ENCODE measurements around the gene TRPM3.

Gene TRPM3

DNA sequence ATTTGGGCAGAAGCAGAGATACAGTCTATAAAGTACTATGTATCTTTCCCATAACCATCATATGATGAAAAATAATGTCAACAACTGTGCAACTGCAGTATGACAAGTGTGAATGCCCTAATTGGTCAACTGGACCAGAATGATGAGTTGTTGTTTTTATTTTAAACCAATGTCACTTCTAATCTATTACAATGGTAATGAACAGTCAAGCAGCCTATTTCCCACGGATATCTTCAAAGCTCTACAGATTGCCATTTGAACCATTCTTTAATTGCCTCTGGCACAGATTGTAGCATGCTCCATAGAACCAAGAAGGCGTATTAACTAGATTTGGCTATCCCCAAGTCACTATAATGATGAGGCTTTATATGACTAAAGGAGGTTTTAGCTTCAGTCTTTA, 233.6 kb downstream of the TRPM3 start:
- DNase-seq (ENCODE audit: low spot score), result no peak

DNA sequence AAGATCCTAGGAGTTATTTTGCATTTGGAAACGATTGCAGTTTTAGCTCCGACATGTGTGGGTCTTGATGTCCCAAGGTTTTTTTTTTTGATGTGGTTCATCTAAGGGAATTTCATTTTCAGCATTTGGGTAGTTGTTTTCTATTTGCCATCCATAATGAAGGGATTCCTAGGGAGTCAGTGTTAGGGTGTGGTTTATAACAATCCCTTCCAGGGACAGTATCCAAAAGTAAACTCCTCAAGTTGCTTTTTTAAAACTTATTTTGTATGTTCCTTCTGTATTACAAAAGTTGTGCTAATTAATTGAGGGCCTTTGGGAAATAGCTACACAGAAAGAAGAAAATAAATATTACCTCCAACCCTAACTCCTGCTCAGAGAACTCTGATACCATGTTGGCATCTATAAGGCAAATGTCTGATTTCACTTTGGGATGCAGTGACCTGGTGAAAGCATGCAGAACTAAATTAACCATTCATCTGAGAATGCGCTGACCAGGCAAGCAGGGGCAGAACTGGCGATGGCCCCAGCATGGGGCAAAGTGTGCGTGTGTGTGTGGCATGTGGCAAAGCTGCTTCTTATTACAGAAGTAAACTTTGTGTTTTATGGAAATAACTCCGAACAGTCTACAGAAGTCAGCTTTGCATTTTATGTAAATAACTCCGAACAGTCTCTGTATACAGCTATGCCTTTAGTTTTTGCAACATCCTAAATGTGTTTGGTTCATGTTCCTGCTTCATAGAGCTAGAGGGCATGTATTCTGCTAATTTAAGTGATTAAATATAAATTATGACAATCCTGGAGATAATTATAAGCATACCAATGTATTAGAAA, 237.2 kb downstream of the TRPM3 start:
- peak; percentile 30 for DNase-seq (ENCODE audit: low spot score)

DNA sequence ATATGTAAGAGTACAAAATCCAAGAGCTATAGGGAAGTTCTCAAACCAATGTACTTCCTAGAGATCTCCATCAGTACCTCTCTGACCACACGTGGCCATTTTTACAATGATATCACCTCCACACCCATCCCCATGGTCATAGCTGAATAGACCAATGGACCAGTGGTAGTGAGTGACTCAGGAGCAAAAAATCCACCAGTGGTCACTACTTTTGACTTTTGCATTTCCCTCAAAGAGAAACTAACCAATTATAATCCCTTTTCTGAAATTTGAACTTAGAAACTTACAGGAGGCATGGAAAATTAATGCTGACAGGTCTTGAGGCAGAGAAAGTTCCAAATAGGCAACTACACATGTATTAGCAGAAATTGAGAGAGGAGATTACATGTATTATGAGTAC, 238.4 kb downstream of the TRPM3 start:
- DNase-seq (ENCODE audit: low spot score), result peak; percentile 75

DNA sequence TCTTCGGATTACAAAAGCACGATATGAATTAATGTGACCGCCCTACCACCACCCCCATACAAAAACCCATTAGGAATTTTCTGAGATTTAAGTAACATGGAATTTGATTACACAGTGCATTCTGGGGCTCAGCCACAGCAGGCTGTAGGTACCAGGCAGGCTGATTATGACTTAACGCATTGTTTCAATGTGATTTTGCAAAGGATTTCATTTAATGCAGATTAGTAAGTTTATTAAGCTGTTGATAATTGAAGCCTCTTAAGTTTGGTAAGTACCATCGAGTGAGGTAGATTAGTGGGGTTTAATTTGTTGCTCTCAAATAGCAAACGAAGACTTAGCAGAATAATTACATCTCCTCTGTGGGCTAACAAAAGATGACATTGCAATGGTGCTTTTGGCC, 240.1 kb downstream of the TRPM3 start:
- no peak for DNase-seq (ENCODE audit: low spot score)

DNA sequence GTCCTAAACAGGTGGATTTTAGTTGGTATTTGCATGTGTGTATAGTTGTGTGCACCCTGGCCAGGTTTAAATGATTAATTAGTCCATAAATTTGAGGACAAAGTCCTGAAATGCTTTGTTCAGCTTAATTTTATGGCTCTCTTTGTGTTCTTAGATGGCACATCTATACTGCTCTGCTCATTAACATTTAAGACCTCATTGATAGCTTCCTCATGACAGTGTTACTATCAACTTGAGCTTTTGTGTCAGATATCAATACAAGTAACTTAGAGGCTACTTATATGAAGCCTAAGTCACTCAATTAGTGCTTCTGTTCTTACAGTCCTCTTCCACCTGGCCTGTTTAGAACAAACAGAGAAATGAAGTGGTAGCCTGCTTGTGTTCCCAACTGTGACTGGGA, 240.9 kb downstream of the TRPM3 start:
- no peak for DNase-seq (ENCODE audit: low spot score)

DNA sequence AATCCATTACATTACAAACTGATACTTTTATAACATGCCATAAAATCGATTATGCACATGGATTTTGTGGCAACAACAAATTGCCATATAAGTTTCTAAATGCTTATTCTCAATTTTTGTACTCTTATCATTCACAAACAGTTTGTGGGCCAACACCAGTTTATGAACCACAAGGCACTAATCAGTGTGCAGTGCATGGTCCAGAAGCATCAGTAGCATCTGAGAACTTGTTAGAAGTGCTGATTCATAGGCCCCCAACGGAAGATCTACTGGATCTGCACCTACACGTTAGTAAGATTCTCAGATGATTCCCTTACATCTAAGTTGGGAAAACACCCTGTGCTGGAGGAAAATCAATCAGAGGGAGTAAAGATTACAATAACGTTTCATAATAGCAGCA, 242.8 kb downstream of the TRPM3 start:
- DNase-seq (ENCODE audit: low spot score), result no peak

DNA sequence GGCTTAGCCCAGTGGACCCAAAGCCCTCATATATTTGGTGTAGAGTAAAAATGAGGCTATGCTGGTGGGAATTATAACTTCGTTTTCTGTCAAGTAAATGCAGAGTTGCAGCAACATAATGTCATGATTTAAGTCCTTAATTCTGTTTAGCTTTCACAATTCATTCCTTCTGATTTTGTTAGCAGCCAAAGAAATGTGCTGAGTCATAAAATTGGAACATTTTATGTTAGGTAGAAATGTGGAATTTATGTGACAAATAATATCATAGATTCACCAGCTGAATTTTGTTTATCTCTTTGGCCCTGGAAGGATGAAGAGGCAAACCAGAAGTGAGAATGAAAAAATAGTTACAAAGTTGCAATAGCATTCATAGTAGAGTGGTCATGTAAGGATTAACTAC, 247.0 kb downstream of the TRPM3 start:
- no peak for DNase-seq (ENCODE audit: low spot score)

DNA sequence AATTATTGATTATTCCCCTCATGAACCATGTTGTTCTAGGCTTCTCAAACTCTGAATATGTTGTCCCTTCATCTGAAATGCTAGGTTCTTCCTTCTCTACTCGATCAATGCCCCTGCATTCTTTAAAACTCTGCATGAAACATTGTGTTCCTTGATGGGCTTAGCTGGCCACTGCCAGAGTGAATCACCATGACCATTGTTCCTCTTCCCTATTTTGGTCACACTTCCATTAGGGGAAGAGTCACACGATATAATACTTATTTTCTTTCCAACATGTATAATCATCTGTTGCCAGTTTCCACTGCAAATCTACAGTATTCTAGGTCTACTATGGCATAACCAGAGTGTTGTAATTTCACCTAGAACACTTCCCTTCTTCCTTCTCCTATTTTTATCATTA, 247.9 kb downstream of the TRPM3 start:
- no peak for DNase-seq (ENCODE audit: low spot score)

DNA sequence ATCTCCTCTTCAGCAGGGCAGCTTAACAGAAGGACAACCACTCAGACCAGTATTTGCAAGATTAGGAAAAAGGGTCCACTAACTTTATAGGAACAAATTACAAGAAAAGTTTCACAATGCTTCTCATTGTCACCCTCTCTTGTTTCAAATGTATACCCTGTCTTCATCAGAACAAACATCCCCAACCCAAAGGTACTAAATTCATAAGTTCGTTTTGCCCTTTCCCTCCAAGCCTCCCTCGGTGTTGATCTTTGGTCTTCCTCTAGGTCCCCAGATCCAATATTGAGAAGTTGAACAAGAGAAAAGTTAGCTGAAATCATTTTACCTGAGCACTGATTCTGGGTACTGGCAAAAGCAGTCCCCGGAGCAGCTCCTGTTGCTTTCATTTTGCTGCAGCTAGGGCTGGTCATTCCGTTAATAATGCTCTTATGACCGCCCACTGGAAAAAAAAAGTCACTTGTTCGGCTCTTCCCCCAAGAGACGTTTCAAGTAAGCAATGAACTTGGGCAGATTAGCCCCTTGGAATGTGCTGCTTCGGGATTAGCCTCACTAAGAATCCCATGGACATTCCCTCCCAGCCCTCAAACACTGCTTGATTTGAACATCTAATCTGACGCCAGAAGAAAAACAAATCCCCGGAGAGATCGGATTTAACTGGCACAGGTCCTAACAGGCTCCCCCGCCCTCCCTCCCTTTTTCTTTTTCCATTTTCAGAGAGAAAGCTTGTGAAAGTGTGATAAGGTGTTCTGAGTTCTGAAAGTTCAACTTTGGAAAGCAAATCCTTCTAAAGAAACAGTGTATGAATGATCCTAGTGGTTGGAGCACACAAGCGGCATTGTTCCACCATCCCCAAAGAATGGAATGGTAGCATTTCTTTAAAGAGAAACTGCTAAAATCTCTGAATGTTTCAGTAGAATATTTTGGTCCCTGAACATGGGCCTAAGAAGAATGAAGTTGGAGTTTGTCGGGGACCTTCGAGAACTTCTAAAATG, 252.5 kb downstream of the TRPM3 start:
- peak; percentile 53 for DNase-seq (ENCODE audit: low spot score)

DNA sequence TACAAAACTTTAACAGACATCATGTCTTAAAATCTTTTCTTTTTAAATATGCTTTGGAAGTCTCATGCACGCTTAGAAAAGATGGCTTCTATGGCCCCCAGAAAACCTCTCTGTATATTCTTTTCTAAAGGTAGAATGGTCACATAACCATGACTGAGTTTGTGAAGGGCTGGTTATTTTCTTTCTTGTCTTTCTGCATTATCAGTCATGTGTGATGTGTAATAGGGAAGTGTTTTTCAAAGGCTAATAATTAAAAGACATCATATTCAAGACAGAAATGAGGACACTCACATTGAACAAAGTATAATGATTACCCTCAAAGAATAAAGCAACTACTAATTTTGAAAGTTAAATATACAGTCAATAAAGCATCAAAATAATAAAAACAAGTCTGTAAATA, 253.4 kb downstream of the TRPM3 start:
- peak; percentile 56 for DNase-seq (ENCODE audit: low spot score)

DNA sequence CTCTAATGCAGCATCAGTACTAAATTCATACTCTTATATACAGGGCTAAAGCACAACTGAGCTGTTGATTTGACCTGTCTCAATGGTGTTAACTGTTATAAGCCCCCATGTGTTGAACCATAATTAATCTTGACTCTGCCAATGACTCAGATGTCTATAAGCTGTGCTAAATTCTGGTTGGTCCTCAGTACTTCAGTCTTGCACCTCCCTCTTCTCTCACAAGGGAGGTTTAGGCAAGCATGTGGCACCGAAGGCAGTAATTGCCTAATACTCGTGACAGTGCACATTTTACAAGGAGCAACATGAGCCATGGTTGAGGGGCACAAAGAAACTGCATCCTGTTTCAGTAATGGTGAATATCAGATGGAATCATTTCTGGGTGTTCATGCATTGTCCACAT, 255.9 kb downstream of the TRPM3 start:
- DNase-seq (ENCODE audit: low spot score), result no peak

DNA sequence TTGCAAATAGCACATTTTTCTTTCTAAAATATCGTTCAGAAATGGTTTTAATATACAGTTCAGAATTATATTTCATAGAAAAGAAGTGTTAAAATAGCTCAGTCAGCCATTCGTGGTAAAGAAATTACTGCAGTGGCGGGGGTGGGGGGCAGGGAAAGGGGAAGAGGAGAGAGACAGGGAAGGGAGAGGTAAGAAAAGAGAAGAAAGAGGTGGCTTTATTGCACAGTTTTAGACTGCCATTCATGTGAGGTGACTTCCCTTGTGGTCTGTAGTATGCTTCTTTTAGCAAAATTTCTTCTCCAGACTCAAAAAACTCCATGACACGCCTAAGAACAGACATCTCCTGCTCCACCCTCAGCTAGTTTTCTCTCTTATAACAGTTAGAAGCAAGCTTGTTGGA, 259.6 kb downstream of the TRPM3 start:
- no peak for DNase-seq (ENCODE audit: low spot score)

DNA sequence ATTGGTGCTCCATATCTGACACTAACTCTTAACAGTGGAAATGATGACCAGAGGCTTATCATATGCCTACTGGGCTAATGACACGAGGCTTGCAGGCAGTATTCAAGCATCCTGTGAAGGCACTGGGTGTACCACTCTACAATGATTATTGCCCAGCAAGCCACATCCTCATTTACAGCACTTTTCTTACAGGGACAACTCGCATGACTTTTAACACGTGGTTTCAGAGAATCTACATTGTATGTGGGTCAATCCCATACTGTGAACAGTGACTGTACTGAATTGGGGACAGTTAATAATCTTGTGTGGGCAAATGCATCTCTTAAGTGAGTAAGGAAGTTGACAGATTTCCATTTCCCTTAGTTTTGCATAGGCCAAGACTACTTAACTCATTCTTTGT, 260.0 kb downstream of the TRPM3 start:
- no peak for DNase-seq (ENCODE audit: low spot score)

DNA sequence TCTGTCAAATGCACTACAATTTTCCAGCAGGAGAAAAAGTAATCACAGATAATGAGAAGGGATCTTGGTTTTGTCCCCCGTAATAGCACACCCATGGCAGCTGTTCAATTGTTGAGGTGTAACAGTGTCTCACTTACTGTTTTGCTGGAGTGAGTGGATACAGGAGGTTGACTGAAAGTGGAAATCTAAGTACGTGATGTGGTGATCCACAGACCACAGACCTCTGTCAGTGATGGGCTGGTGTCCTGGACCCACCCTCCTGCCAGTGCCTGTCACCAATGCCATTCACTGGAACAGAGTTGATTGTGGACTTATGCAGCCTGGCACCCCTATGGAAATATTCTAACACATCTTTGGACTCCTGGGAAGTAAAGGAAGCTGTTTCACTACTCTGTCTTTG, 261.7 kb downstream of the TRPM3 start:
- no peak for DNase-seq (ENCODE audit: low spot score)

DNA sequence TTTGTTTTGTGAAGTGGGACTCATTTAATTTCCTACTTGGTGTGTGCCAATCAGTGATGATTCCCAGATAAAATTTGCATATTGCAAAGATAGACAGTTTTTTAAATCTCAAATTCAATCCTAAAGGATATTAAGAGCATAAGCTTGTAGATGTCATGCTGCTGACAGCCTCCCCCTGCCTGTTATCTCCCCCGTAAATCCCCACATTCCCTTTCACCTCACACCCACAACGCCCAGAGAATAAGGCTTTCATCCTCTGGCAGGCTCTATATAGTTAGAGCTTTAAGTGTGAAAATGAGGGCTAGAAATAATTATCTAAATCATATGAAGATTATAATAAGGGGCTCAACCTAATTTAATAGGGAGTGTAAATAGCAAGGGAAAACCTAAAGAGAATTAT, 265.0 kb downstream of the TRPM3 start:
- no peak for DNase-seq (ENCODE audit: low spot score)

DNA sequence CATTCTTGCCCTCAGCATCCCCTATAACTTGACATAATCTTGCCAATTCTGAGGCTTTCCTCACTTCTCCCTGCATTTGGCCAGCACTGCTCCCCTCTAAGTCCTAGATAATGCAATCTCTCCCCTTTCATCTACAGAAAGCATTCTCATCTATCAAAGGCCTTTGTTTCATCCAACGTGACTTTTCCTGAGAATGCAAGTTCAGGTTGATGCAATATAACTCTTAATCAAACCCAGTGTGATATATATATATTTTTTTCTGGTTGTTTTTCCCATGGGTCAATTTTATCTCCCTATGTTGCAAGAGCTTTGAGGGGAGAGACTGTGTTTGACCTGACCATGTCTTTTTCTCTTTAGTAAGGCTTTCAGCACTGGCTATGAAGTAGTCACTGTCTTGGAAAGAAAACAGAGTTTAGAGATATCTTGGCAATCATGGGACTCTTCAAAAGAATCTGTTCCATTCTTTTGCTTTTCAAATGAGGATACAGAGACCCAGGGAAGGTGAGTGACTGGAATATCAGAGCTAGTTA, 268.6 kb downstream of the TRPM3 start:
- DNase-seq (ENCODE audit: low spot score), result no peak

DNA sequence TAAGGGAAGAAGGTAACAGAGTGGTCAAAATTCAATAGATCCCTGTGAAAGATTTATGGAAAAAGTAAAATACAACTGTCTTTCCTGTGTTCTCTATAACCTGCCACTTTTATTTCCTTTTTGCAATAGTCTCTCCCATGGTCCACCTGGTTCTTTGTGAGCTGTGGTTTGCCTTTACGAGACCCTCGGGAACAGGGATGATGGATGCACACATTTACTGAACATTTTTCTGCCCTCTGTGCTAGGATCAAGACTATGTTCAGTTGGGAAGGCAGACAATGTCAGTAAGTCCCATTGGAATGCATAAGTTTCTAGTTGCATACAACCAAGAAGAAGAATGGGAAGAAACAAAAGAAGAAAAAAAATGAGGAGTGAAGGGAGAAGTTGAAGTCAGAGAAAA, 281.2 kb downstream of the TRPM3 start:
- DNase-seq (ENCODE audit: low spot score), result no peak

DNA sequence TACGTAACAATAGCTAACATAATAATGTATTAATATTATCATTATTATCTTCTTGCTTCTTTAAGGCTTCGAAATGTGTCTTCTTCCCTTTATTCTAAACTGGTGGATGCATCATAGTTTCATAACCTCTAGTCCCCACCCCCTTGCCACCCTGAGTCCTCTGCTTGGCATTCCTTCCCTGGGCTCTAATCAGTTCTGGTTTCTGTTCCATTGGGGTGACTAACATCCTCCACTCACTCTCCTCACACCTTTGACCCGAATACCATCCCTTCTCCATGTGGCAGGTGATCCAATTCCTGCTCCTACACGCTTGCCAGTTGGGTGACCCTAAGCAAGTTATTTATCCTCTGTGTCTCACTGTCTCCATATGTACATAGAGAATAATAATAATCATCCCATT, 286.1 kb downstream of the TRPM3 start:
- DNase-seq (ENCODE audit: low spot score), result peak; percentile 93

DNA sequence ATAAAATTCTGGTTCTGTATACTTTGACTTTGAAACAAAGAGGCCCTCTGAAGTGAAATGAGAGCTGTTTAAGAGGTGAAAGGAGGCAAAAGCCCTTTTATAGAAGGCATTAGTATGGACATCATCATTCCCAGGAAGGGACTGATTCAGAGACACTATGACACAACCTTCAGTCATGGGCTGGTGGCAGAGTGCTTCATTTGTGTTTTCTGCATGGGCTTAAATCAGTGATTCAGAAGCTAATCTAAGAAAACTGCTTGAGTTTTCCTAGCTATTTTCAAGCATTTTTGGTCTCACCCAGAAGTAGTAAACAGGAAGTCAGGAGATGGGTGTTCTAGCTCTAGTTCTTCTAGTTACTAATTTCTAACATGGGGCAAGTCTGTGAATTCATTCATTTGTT, 288.9 kb downstream of the TRPM3 start:
- DNase-seq (ENCODE audit: low spot score), result peak; percentile 84

DNA sequence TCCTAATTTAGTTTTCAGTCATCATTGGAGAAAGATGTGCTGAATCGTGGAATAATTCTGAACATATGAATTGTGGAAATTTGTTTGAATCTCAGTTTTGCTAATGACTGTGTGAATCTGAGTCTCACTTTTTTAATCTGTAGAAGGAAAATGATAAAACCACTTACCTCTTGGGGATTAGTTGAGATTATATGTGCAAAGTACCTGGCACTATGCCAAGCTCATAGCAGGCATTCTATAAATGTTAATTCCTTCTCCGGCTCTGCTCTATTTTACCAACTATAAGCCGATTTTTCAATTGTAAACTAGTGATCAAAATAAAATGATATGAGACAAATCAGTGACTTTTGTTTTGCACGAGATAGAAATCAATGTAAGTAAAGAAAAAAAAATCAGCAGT, 290.8 kb downstream of the TRPM3 start:
- no peak for DNase-seq (ENCODE audit: low spot score)

DNA sequence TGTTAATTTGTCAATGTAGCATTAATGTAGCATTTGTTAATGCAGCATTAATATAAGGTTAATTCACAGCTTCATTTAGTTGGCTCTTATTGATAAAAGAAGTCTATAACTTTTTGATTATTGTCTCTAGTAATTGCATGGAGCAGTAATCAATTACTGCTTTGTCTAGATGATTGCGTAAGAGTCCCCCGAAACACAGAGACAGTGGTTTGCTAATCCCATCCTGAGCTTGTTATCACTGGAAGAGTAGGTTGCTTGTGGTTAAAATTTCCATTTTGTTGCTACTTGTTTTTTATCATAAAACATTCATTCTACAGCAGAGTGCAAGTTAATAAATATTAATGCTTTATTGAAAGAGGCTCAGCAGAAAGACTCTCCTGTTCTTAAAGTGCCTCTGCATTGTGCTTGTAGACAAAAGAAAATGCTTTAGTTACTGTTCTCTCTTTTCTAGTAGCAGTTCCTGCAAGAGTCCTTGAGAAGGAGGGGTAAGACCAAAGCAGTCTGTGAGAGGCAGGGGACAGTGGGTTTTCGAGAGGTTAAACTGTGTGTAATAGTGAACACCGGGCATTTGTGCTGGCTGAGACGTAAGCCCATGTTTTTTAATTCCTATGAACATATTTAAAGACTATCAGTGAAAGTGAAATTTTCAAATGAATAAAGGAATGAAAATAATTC, 291.7 kb downstream of the TRPM3 start:
- DNase-seq (ENCODE audit: low spot score), result no peak

DNA sequence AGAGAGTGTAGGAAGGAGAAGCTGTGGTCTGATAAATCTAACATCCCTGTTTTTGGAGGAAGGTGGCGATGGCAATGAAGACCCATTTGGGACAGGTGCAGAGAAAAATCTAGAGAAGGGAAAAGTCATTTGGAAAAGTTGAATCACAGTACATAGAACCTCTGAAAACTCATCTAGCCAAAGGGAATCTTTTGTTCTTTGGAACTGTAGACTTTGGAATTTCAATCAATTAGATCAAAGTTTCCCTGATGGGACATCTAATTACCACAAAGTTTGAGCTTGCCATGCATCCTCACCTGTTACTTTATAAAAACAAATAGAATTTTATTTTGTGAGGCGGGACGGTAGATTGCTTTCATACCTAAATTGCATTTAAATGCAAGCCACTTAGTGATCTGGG, 294.9 kb downstream of the TRPM3 start:
- no peak for DNase-seq (ENCODE audit: low spot score)

Measured in kidney tubule cell (primary cell).